Measurements from ENCODE around the gene FAM53C.
"Not testable (repeated sequence)": the region's sequence is repeated elsewhere in the genome, so short reads cannot be mapped to it uniquely, and the experiment has no call there.

FAM53C gene

DNA sequence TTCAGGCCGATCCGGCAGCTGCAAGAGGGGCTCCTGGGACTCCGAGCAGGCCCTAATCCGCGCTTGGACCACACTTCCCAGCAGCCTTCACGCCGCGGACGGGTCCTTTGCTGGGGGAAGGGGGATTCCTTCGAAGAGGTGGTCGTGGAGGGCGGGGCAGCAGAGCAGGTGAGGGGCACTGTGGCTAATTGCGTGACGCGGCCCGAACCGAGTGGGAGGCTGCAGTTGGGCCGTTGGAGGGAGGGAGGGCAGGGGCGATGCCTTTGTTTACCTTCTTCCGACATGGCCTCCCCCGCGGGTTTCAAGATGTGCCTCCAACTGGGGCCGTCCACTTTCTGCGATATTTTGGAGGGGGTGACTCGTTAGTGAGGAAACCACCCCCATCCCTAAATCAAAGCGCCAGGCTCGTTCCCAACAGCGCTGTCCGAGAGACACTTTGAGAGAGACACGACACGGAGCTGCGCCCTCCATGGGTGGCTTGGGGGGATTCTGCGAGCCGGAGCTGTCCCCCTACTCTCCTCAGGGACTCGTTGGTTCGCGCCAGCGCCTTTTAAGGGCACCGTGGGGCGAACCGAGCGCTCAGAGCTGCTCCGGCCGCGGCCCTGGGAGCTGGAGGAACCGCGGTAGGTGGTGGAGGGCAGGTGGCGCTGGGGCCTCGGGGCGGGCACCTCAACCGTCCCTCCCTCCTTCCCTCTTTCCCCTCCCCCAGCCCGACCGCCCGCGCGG lies at the start of gene FAM53C:
Gene FAM53C, plus strand, starts transcription at position 582 of the 726 bp plus-strand sequence. CDS start 3,070 bp downstream, outside the sequence.
- in situ Hi-C loops (cut with HindIII; ENCODE audit: low sequenced_read_pairs) = no loop called here

GRCh38 chr5:138289296-138289695 lies 48.8 kb upstream of the FAM53C start:
- in situ Hi-C loops (cut with HindIII; ENCODE audit: low sequenced_read_pairs) = no loop called here

GRCh38 chr5:138303372-138303771 lies 34.7 kb upstream of the FAM53C start:
- in situ Hi-C loops (cut with HindIII; ENCODE audit: low sequenced_read_pairs) = no loop called here

DNA sequence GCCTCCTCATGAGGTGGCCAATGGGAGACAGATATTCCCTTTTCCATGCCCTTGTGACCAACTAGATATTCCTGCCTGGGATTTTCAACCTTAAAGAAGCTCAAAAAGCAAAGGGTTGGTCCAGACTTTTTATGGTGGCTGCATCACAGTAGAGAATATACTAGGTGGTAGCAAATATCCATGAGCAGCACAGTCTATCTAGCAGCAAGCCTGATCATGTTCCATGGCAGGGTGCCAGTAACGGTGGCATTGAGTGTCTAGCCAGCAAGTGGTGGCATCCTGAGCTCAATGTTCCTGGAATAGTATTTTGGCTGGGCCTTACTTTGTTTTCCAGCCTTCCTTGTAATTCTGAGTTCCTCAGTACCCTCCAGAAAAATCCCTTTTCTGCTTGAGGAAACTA lies 32.3 kb upstream of the FAM53C start:
- in situ Hi-C loops (cut with HindIII; ENCODE audit: low sequenced_read_pairs) = no loop called here

GRCh38 chr5:138315751-138316278 lies 22.3 kb upstream of the FAM53C start:
- in situ Hi-C loops (cut with HindIII; ENCODE audit: low sequenced_read_pairs) = no loop called here

DNA sequence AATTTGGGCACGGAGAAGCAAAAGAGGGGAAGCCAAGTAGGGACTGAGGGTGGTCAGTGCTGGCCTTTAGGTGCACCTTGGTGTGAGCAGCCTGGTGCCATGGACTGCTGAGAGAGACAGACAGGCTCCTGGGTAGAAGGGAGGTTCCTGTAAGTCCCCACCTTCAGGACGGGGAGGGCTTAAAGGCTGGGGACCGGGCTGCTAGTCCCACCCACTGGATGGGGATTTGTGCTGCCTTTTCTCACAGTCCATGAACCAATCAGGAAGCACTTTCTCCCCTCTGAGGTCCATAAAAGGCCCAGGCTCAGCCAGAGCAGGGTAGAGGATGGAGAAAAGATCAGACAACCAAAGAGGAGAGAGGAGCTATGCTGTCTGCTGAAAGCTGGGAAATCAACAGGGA lies 21.7 kb upstream of the FAM53C start:
- in situ Hi-C loops (cut with HindIII; ENCODE audit: low sequenced_read_pairs) = no loop called here

GRCh38 chr5:138318211-138318610 lies 19.9 kb upstream of the FAM53C start:
- in situ Hi-C loops (cut with HindIII; ENCODE audit: low sequenced_read_pairs) = not testable (repeated sequence)

- in situ Hi-C loops (cut with HindIII; ENCODE audit: low sequenced_read_pairs) = no loop called here
These were observed 7.1 kb upstream of the FAM53C start for GRCh38 chr5:138330813-138331448.

DNA sequence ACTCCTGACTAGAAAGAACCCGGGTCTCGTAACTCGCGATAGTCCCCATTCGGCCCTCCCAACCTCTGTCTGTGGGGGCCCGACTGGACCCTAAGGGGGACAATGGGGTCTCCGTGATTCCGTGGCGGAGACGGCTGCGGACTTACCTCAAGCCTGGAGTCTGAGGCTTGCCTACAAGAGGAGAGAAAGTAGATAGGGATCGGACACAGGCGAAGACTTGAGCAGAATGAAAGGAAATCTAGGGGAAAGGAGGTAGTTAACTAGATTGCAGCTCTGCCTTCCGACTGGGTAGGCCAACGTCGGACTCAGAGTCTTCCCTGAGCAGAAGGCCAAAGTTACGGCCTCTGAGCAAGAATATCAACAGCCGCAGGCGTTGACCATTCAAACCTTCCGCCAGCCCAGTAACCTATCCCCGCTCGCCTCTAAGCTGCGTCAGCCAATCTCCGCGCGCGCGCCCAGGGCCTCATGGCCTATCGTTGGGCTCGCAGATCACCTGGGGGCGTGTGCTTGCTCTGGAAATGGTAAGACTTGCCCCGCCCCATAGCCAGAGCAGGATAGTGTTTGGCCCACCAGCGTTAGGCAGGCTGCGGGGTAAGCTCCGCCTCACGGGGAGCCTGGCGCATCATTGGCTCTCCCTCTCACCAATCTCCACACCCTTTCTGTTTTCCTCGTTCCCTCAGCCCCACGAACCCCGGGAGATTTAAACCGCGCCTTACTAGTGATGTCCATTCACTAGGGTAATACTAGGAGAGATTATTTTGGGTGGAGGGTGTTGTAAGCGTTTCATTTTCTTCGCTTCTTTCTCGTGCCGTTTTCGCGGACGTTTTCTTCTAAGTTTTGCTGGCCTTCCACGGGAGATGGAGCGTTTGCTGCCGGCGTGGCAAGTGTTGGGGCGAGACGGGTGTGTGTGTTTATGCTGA lies 6.4 kb upstream of the FAM53C start, which contains the start of gene CDC25C:
Gene CDC25C, minus strand, starts transcription at position 356 of the 920 bp plus-strand sequence. CDS start 624 bp downstream, outside the sequence.
- in situ Hi-C loops (cut with HindIII; ENCODE audit: low sequenced_read_pairs) = no loop called here

- in situ Hi-C loops (cut with HindIII; ENCODE audit: low sequenced_read_pairs) = no loop called here
These were observed 3.1 kb upstream of the FAM53C start for GRCh38 chr5:138334867-138335447.

DNA sequence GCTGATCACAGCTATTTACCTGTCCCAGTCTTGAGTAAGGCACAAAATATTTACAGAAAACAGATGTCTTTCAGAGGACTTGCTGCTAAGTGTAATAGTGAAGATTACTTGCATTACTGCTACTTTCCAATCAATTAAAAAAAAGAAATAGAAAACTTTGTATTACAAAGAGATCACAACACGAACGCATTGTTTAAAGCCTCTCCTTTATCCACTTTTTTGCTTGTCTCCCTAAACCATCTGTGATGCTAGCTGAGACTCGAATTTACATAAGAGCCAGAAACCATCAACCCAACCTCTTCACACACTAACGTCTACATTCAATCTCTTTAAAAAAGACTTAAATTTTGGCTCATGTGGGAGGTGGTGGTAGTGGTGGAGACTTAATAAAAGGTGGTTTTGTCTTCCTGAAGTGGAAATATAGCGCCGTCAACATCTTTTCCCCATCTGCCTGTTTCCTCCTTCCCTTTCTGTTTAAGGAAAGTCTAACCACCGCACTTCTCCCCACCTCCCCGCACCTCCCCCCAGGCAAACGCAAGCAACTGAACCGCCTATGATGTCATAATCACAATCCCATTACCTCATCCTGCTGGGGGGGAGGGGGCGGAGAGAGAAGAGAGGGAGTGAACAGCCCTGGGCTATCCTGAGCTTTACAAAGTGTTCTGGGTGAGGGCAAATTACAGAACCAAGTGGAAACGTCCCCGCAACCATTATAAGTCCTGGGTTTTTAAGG lies 948 bp upstream of the FAM53C start:
- in situ Hi-C loops (cut with HindIII; ENCODE audit: low sequenced_read_pairs) = no loop called here

DNA sequence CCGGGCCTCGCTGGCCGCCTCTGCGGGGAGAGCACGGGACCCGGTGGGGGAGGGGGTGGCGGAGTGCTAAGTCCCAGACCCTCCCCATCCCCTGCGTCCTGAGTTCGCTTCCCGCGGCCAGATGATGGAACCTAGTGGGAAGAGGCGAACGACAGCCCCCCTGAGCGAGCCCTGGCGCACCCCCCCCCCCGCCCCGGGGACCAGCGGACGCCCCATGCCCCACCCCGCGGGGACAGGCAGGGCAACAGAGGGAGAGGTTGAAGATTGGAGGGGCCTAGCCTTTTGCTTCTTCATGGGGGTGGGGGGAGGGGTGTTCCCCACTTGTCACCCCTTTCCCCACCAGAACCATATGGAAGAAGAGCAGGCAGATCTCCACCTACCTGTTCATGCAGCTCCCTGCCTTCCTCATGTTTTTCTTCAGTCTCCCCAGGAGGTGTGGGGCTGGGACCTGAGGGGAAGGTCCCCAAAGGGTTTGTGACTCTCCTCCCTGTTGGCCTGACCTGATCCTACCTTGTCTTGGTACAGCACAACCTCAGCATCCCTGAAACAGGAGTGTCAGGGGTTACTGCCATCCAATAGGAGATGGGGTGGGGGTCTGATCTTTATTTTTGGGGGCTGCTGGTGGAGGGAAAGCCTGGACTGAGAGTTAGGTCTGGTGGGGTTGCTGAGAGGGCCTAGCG lies 485 bp downstream of the FAM53C start:
- in situ Hi-C loops (cut with HindIII; ENCODE audit: low sequenced_read_pairs) = no loop called here

GRCh38 chr5:138339091-138339456 lies 1.0 kb downstream of the FAM53C start:
- in situ Hi-C loops (cut with HindIII; ENCODE audit: low sequenced_read_pairs) = no loop called here

DNA sequence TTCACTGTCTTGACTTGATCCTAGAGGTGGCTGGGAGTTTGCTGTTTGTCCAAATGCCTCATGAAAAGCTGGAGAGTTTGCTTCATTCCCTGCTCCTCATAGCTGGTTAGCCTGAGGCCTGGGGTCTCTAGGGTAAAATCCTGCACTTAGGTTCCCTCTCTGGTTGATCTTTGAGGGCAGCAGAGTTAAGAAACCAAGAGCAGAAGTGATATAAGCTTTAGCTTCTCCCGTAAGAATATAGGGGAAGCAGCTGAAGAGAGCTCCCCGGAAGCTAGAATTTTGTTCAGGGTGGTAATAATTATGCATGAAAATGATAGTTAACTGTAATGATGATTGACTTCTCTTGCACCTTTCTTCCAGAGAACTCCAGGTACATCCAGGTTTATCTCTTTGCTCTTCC lies 1.4 kb downstream of the FAM53C start:
- in situ Hi-C loops (cut with HindIII; ENCODE audit: low sequenced_read_pairs) = no loop called here

GRCh38 chr5:138340008-138340407 lies 1.9 kb downstream of the FAM53C start:
- in situ Hi-C loops (cut with HindIII; ENCODE audit: low sequenced_read_pairs) = no loop called here

- in situ Hi-C loops (cut with HindIII; ENCODE audit: low sequenced_read_pairs) = no loop called here
These were observed 7.0 kb downstream of the FAM53C start for GRCh38 chr5:138344887-138345622.

GRCh38 chr5:138346889-138347288 lies 8.8 kb downstream of the FAM53C start:
- in situ Hi-C loops (cut with HindIII; ENCODE audit: low sequenced_read_pairs) = no loop called here

DNA sequence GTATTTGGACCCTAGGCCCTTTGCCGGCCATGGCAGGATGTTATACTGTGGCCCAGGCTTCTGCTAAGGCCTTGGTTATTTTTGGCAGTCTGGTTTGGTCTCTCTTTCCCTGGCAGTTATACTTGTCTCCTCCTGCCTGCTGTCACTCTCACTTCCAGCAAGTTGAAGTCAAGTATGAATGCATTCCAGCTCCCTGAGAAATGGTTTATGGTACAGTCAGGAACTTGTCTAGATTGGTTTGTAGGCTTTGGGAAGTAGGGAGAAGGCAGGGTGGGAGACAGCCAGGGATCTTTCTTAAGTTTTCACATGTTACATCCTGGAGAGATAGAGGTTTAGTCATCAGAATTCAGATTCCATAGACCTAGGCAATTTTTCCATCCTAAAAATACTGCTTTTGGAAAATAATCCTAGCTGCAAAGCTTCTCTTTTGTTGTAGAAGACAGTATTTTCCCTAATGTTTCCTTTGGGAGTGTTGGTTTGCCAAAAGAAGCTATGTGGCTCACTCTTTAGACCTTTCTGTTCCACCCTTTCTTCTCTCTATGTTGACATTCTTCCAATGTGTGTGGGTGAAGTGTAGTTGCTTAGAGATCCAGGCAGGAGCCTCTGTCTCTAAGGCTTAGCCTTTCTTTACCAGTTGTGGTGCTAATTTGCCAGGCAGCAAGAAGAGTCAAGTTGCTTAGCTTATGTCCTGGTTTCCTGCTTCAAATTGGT lies 11.9 kb downstream of the FAM53C start:
- in situ Hi-C loops (cut with HindIII; ENCODE audit: low sequenced_read_pairs) = no loop called here

Data from DLD1 (cell line).